ENCODE results near the gene GABRG3.

- TF ChIP-seq CTCF (IDR thresholded peaks at IDR 0.05; ENCODE audit: extremely low read depth in 1 of 2, insufficient read depth in 1 of 2, low read depth in 1 of 2, low read length in 2 of 2) = no peak
- no peak for TF ChIP-seq FOS (IDR thresholded peaks at IDR 0.05; ENCODE audit: borderline replicate concordance, insufficient read depth, low read length)
- TF ChIP-seq POLR2A (IDR thresholded peaks at IDR 0.05; ENCODE audit: low read depth, low read length) = no peak
- TF ChIP-seq MAX (IDR thresholded peaks at IDR 0.05; ENCODE audit: insufficient read depth, insufficient read length) = no peak
- no peak for TF ChIP-seq POLR2AphosphoS5 (IDR thresholded peaks at IDR 0.05; ENCODE audit: insufficient read depth, low read depth, low read length)
Measured at GRCh38 chr15:27088584-27089232, 117.7 kb downstream of the GABRG3 start.

All from endothelial cell of umbilical vein (primary cell).